Panc1 (cell line): ENCODE measurements around the gene FILIP1. TPM values are rescaled to one million over a fixed set of nuclear protein-coding genes. Genes with fewer than 3 reads are reported as not detected.

Experiments used
- ATAC-seq: fragments of 200-7000 bp; cut with Tn5 transposase; 2 replicates; pipeline ENCODE4 v1.9.1; 2020; ENCODE audit warnings: mild to moderate bottlenecking, moderate library complexity
- BruUV-seq: library from RNA; stranded (reverse); fragments of 400-500 nt; replicated peaks from 2 replicates; lab custom pipeline; 2021; lab: Mats Ljungman, UMichigan
- CTCF ChIA-PET: fragments of 300-600 bp; sonication (Branson Sonifier 250); formaldehyde crosslinking; loops from one replicate; lab custom pipeline; 2022; ENCODE audit warnings: antibody characterized with exemption; lab: Charles Lee
- POLR2A ChIA-PET: fragments of 300-600 bp; sonication (Branson Sonifier 250); formaldehyde crosslinking; loops from one replicate; lab custom pipeline; 2022; ENCODE audit warnings: antibody characterized with exemption; lab: Charles Lee
- DNase-seq: peaks from one replicate; pipeline ENCODE4 v3.0.0-alpha.2; 2010; ENCODE audit warnings: low read depth, low spot score
- H3K27ac ChIP-seq: 2 replicates; pipeline ENCODE4 v1.5.1; 2011; ENCODE audit warnings: mild to moderate bottlenecking, low read length, inconsistent platforms
- H3K27me3 ChIP-seq: fragments of 200-500 bp; sonication (Bioruptor generic); 2 replicates; pipeline ENCODE4 v1.6.0; 2014; ENCODE audit warnings: low read length, inconsistent platforms; ENCODE audit not compliant: control insufficient read depth, insufficient read depth
- H3K36me3 ChIP-seq: fragments of 200-500 bp; sonication (Bioruptor generic); 2 replicates; pipeline ENCODE4 v1.5.1; 2014; ENCODE audit warnings: inconsistent platforms, mild to moderate bottlenecking, low read length, moderate library complexity; ENCODE audit not compliant: control insufficient read depth, insufficient read depth
- H3K4me1 ChIP-seq: 2 replicates; pipeline ENCODE4 v1.5.1; 2011; ENCODE audit warnings: inconsistent platforms, mild to moderate bottlenecking, low read length, moderate library complexity; ENCODE audit not compliant: control insufficient read depth, insufficient read depth
- H3K4me3 ChIP-seq, 2 experiments: 2 replicates each; pipeline ENCODE4 v1.5.1; 2011 to 2012; ENCODE audit warnings: low read depth in 2 of 2, low read length in 2 of 2, mild to moderate bottlenecking in 2 of 2, inconsistent platforms in 1 of 2, moderate library complexity in 1 of 2
- H3K9me3 ChIP-seq: fragments of 200-500 bp; sonication (Bioruptor generic); 2 replicates; pipeline ENCODE4 v1.5.1; 2014; ENCODE audit warnings: low read depth, mild to moderate bottlenecking, inconsistent platforms, low read length, moderate library complexity; ENCODE audit not compliant: control insufficient read depth, insufficient read depth
- CTCF ChIP-seq: fragments of 450-650 bp; IDR thresholded peaks from 2 replicates; pipeline ENCODE4 v1.5.1; 2017; ENCODE audit warnings: mild to moderate bottlenecking
- POLR2AphosphoS5 ChIP-seq: IDR thresholded peaks from 2 replicates; pipeline ENCODE4 v1.6.1; 2012; ENCODE audit warnings: mild to moderate bottlenecking, low read depth, low read length, moderate library complexity
- REST ChIP-seq, 2 experiments: IDR thresholded peaks; 2 replicates each; pipeline ENCODE4 v1.6.1; 2011 to 2012; ENCODE audit warnings: low read depth in 2 of 2, control low read depth in 1 of 2, low read length in 1 of 2, mild to moderate bottlenecking in 1 of 2, moderate library complexity in 1 of 2; ENCODE audit not compliant: insufficient read depth in 1 of 2
- SIN3A ChIP-seq: IDR thresholded peaks from 2 replicates; pipeline ENCODE4 v1.6.1; 2012; ENCODE audit warnings: low read depth, mild to moderate bottlenecking, low read length, moderate library complexity, borderline replicate concordance; ENCODE audit not compliant: insufficient read depth
- TCF7L2 ChIP-seq: IDR thresholded peaks from 2 replicates; pipeline ENCODE4 v1.6.1; 2011; ENCODE audit warnings: mild to moderate bottlenecking, low read depth, low read length, inconsistent platforms
- in situ Hi-C: cut with HindIII; loops from 2 replicates; pipeline ENCODE4 v1.10.0; 2016; ENCODE audit warnings: low sequenced_read_pairs, low pct_unique_long_range_greater_than_20kb
- intact Hi-C: fragments of 100-400 bp; cut with micrococcal nuclease; formaldehyde crosslinking; loops from one replicate; pipeline ENCODE4 v1.10.0; 2022; ENCODE audit not compliant: unreplicated experiment
- total RNA-seq: library from RNA; stranded (reverse); gene quantifications from one replicate; pipeline ENCODE4 v1.2.1, GENCODE V29; 2021; ENCODE audit not compliant: unreplicated experiment

The FILIP1 gene
- total RNA-seq, 1 experiment from 2014 or later = 0.26 TPM

- POLR2A ChIA-PET = no interaction called here
- no TSS peak for BruUV-seq
- no peak for TF ChIP-seq CTCF
- TF ChIP-seq REST (IDR thresholded peaks at IDR 0.05; ENCODE audit: insufficient read depth in 1 of 2, low read depth in 2 of 2, low read length in 1 of 2) = no peak
- no peak for TF ChIP-seq SIN3A
- TF ChIP-seq TCF7L2 = no peak
- TF ChIP-seq POLR2AphosphoS5 = no peak
- CTCF ChIA-PET = no interaction called here
- no peak for ATAC-seq
- Histone ChIP-seq H3K27me3 (no peaks in the 10 kb centered on the region; the same call in 1 of the 2 replicates), H3K4me3 (no peak overlapping the region), H3K4me1 (no peaks in the 10 kb centered on the region), H3K27ac (no peak overlapping the region), H3K36me3 (no peaks in the 10 kb centered on the region), H3K9me3 (no peaks in the 10 kb centered on the region)
- no peak for DNase-seq
- in situ Hi-C loops = no loop called here
- intact Hi-C loops = no loop called here
These were observed 99.8 kb downstream of the FILIP1 start for GRCh38 chr6:75393806-75394205.

GRCh38 chr6:75391276-75391675 lies 102.3 kb downstream of the FILIP1 start:
- Histone ChIP-seq H3K4me1 (no peaks in the 10 kb centered on the region), H3K27ac (no peak overlapping the region), H3K9me3 (no peaks in the 10 kb centered on the region), H3K27me3 (no peaks in the 10 kb centered on the region), H3K36me3 (no peaks in the 10 kb centered on the region), H3K4me3 (no peak overlapping the region)
- intact Hi-C loops = no loop called here
- DNase-seq = no peak
- ATAC-seq = no peak
- BruUV-seq = no TSS peak
- in situ Hi-C loops = no loop called here
- no peak for TF ChIP-seq TCF7L2
- TF ChIP-seq POLR2AphosphoS5 = no peak
- TF ChIP-seq REST (IDR thresholded peaks at IDR 0.05; ENCODE audit: insufficient read depth in 1 of 2, low read depth in 2 of 2, low read length in 1 of 2) = no peak
- TF ChIP-seq CTCF = no peak
- TF ChIP-seq SIN3A = no peak
- ChIA-PET POLR2A (no interaction called here), CTCF (no interaction called here)
